Measurements from ENCODE around the gene SLC8A3. TPM values are rescaled to one million over a fixed set of nuclear protein-coding genes. Genes with fewer than 3 reads are reported as not detected.

Gene SLC8A3
- total and polyA plus RNA-seq, 4 donors, result 0.08 to 3.7 (median 0.85) TPM

DNA sequence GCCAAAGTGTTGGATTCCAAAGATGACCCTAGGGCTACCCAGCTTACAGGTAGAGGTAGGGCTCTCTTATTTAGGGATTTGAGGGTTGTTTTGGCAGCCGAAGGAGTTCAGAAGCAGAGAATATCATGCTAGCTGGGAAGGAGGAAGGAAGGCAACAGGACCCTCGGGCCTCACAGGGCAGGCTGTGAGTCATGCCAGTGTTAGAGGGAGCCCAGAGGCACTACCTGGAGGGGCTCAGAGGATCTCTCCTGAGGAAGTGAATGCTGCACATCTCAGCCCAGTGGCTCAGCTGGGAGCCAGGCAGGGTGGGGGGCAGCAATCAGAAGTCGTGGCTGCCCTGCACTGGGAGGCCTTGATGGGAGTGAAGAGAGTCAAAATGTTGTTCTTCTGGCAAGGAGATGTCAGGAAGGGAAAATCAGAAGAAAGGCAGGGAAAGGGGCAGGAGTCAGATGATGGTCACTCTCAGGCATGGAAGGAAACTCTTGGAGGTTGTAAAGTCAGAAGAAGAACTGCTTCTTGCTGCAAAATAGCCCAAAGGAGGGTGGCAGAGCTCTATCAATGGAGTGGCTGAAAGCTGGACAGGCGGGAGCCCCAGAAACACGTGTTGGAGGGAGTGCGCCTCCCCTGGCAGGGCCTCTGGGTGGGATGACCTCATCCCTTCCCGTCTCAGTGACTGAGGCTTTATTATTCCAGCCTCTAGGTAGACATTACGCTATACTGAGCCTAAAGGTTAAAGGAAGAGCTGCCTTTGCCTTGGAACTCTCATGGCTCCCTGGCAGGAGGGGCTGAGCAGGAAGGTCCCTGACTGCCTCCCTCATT, 168.2 kb downstream of the SLC8A3 start:
- Histone ChIP-seq H3K27ac (ENCODE audit: low read depth in 1 of 2, low read length in 1 of 2) (no peak overlapping the region), H3K9ac (ENCODE audit: insufficient read depth in 1 of 2, low read length in 2 of 2) (no peak overlapping the region), H3K4me3 (no peak overlapping the region), H3K9me3 (ENCODE audit: control insufficient read depth in 4 of 4, insufficient read depth in 3 of 4, low read length in 3 of 4) (no peaks in the 10 kb centered on the region), H3K4me1 (ENCODE audit: control insufficient read depth in 5 of 5, insufficient read depth in 5 of 5, low read length in 5 of 5) (peaks cover 0 to 3% (median 0%) of the 10 kb centered on the region in 5 donors), H3K36me3 (ENCODE audit: control insufficient read depth in 4 of 4, insufficient read depth in 4 of 4, low read length in 4 of 4) (no peaks in the 10 kb centered on the region), H3K27me3 (ENCODE audit: control insufficient read depth in 3 of 3, insufficient read depth in 3 of 3, low read length in 2 of 3) (no peaks in the 10 kb centered on the region)
- WGBS, 2 donors, result 48 to 62% methylated on average over 8 of the region's 8 CpGs
- ATAC-seq (ENCODE audit: insufficient read depth, low FRiP score) (no peak), DNase-seq (no peak)
- TF ChIP-seq, protein P1, sequence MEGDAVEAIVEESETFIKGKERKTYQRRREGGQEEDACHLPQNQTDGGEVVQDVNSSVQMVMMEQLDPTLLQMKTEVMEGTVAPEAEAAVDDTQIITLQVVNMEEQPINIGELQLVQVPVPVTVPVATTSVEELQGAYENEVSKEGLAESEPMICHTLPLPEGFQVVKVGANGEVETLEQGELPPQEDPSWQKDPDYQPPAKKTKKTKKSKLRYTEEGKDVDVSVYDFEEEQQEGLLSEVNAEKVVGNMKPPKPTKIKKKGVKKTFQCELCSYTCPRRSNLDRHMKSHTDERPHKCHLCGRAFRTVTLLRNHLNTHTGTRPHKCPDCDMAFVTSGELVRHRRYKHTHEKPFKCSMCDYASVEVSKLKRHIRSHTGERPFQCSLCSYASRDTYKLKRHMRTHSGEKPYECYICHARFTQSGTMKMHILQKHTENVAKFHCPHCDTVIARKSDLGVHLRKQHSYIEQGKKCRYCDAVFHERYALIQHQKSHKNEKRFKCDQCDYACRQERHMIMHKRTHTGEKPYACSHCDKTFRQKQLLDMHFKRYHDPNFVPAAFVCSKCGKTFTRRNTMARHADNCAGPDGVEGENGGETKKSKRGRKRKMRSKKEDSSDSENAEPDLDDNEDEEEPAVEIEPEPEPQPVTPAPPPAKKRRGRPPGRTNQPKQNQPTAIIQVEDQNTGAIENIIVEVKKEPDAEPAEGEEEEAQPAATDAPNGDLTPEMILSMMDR (IDR thresholded peaks at IDR 0.05; ENCODE audit: control extremely low read depth, extremely low read depth), result no peak

DNA sequence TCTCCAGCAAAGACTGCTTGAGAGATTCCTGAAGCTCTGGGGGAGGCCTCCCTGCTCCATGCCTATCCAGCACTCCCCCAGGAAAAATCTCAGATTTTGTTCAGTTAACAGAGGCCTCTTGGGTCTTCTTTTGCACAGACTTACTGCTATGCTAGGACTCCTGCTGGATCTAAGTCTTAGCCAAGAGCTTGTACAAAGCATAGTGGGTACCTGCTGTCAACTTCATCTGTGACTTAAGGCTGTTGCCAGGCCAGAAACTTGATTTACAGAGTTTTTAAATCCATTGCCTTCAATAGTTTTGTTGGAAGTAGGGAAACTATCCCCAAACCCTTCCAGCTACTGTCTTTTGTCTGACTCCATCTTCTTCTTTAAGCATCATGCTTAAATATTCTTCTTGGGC, 169.1 kb downstream of the SLC8A3 start:
- Histone ChIP-seq H3K27ac (ENCODE audit: low read depth in 1 of 2, low read length in 1 of 2) (no peak overlapping the region), H3K27me3 (ENCODE audit: control insufficient read depth in 3 of 3, insufficient read depth in 3 of 3, low read length in 2 of 3) (no peaks in the 10 kb centered on the region), H3K4me1 (ENCODE audit: control insufficient read depth in 5 of 5, insufficient read depth in 5 of 5, low read length in 5 of 5) (peaks cover 0 to 3% (median 0%) of the 10 kb centered on the region in 5 donors), H3K9ac (ENCODE audit: insufficient read depth in 1 of 2, low read length in 2 of 2) (no peak overlapping the region), H3K4me3 (no peak overlapping the region), H3K36me3 (ENCODE audit: control insufficient read depth in 4 of 4, insufficient read depth in 4 of 4, low read length in 4 of 4) (no peaks in the 10 kb centered on the region), H3K9me3 (ENCODE audit: control insufficient read depth in 4 of 4, insufficient read depth in 3 of 4, low read length in 3 of 4) (no peaks in the 10 kb centered on the region)
- DNase-seq (no peak), ATAC-seq (ENCODE audit: insufficient read depth, low FRiP score) (no peak)
- TF ChIP-seq, protein P1 (IDR thresholded peaks at IDR 0.05; ENCODE audit: control extremely low read depth, extremely low read depth), result no peak

DNA sequence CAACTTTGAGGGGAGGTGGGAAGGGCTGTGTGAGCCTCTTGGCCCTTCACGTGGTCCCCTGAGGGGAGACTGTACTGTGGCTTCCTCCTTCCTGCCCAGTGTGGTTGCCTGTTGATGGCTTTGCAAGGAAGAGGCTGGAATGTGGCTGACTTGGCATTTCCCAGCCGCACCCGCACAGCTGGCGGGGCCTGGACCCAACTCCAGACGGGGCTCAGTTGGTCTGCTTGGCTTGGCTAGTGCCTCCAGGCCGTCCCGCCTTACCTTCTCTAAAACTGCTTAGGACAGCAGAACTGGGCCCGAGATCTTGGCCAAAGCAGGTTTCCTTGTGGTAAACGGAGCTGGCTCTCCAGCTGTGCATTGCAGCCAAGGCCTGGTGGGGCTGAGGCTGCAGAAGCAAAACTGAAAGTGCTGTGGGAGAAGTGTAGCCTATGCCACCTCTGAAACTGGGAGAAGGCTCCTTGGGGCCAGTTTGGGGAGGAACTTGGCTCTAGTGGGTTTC, 170.0 kb downstream of the SLC8A3 start:
- peak in 2 of 3 donors; percentile 13 to 26 for DNase-seq
- Histone ChIP-seq H3K27me3 (ENCODE audit: control insufficient read depth in 3 of 3, insufficient read depth in 3 of 3, low read length in 2 of 3) (peaks cover 0 to 3% (median 0%) of the 10 kb centered on the region in 3 donors), H3K4me3 (no peak overlapping the region), H3K36me3 (ENCODE audit: control insufficient read depth in 4 of 4, insufficient read depth in 4 of 4, low read length in 4 of 4) (no peaks in the 10 kb centered on the region), H3K9me3 (ENCODE audit: control insufficient read depth in 4 of 4, insufficient read depth in 3 of 4, low read length in 3 of 4) (no peaks in the 10 kb centered on the region), H3K27ac (ENCODE audit: low read depth in 1 of 2, low read length in 1 of 2) (no peak overlapping the region), H3K4me1 (ENCODE audit: control insufficient read depth in 5 of 5, insufficient read depth in 5 of 5, low read length in 5 of 5) (peaks cover 0 to 3% (median 0%) of the 10 kb centered on the region in 5 donors), H3K9ac (ENCODE audit: insufficient read depth in 1 of 2, low read length in 2 of 2) (no peak overlapping the region)
- TF ChIP-seq, protein P1 (IDR thresholded peaks at IDR 0.05; ENCODE audit: control extremely low read depth, extremely low read depth), result no peak
- peak; percentile 48 for ATAC-seq (ENCODE audit: insufficient read depth, low FRiP score)
- 20 to 37% methylated on average over 9 of the region's 9 CpGs for WGBS, 2 donors

Measured in lung (tissue), 12 donors.